Measurements from ENCODE around the gene OR51A7.

The OR51A7 gene

DNA sequence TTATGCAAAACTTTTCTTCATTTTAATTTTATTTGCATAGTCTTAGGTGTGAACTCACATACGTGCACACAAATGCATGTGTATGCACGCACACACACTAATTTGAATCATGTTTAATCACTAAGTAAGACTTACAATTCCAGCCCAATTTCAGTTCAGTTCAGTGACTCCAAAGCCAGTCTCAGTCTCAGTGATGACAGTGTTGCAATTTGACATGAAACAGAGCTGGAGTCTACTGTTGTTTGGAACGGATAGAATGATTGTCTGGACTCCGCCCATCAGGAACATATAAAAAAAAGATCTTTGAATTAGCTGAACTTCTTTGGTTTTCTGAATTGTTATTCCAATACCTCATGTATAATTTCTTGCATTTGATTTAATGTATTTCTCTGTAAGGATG lies 39.7 kb upstream of the OR51A7 start:
- Histone ChIP-seq H4K20me1 (ENCODE audit: insufficient read depth, low read length) (no peaks in the 10 kb centered on the region), H2AFZ (ENCODE audit: low read length) (no peak overlapping the region)
- TF ChIP-seq EZH2 (optimal IDR thresholded peaks at IDR 0.05; ENCODE audit: low read depth, low read length) (no peak), EZH2phosphoT487 (IDR thresholded peaks at IDR 0.05; ENCODE audit: low read length) (no peak), CTCF (IDR thresholded peaks at IDR 0.05; ENCODE audit: low read length) (no peak)

DNA sequence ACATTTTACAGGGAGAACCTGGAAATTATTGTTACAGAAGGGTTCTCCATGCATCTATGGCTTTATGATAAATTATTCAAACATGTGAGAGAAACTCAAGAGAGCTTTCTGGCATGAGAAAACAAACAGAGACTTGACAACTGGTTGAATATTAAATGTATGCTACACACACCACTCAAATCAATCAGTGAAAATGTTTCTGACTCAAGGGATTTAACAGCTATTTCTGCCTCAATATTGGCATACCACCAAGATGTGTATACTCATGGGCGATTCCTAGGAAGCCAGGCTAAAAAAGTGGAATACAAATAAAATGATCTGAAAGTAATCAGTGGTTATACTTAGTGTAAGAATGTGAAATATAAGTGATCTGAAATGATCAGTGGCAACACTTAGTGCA lies 37.7 kb upstream of the OR51A7 start:
- Histone ChIP-seq H3K79me2 (ENCODE audit: low read length) (no peaks in the 10 kb centered on the region), H3K9me3 (replicated peaks; ENCODE audit: insufficient read depth, low read length) (no peaks in the 10 kb centered on the region), H3F3A (ENCODE audit: insufficient read depth, low read length) (no peaks in the 10 kb centered on the region), H3K27ac (ENCODE audit: low read length) (no peak overlapping the region), H2AFZ (ENCODE audit: low read length) (no peak overlapping the region), H3K9me2 (replicated peaks; ENCODE audit: insufficient read depth, low read length) (no peaks in the 10 kb centered on the region), H3K4me3 (ENCODE audit: low read length) (no peak overlapping the region), H4K20me1 (ENCODE audit: insufficient read depth, low read length) (no peaks in the 10 kb centered on the region), H3K4me1 (ENCODE audit: low read length) (no peaks in the 10 kb centered on the region), H3K27me3 (replicated peaks; ENCODE audit: insufficient read depth, low read length) (no peaks in the 10 kb centered on the region), H3K9ac (ENCODE audit: low read length) (no peak overlapping the region), H3K4me2 (ENCODE audit: low read depth, low read length) (no peak overlapping the region), H3K36me3 (replicated peaks; ENCODE audit: insufficient read depth, low read length) (no peaks in the 10 kb centered on the region)
- TF ChIP-seq CTCF (IDR thresholded peaks at IDR 0.05; ENCODE audit: low read length) = no peak
- no peak for TF ChIP-seq EZH2 (optimal IDR thresholded peaks at IDR 0.05; ENCODE audit: low read depth, low read length)
- no peak for TF ChIP-seq EZH2phosphoT487 (IDR thresholded peaks at IDR 0.05; ENCODE audit: low read length)
- no peak for DNase-seq

More for the DNA sequence above, 39.7 kb upstream of the OR51A7 start:
- Histone ChIP-seq H3K4me2 (ENCODE audit: low read depth, low read length) (no peak overlapping the region), H3F3A (ENCODE audit: insufficient read depth, low read length) (no peaks in the 10 kb centered on the region), H3K27me3 (replicated peaks; ENCODE audit: insufficient read depth, low read length) (no peaks in the 10 kb centered on the region), H3K9me3 (replicated peaks; ENCODE audit: insufficient read depth, low read length) (no peaks in the 10 kb centered on the region), H3K79me2 (ENCODE audit: low read length) (no peaks in the 10 kb centered on the region), H3K4me3 (ENCODE audit: low read length) (no peak overlapping the region), H3K4me1 (ENCODE audit: low read length) (no peaks in the 10 kb centered on the region), H3K9ac (ENCODE audit: low read length) (no peak overlapping the region), H3K9me2 (replicated peaks; ENCODE audit: insufficient read depth, low read length) (no peaks in the 10 kb centered on the region), H3K27ac (ENCODE audit: low read length) (no peak overlapping the region), H3K36me3 (replicated peaks; ENCODE audit: insufficient read depth, low read length) (no peaks in the 10 kb centered on the region)
- DNase-seq = no peak

GRCh38 chr11:4881188-4881587 lies 22.4 kb upstream of the OR51A7 start:
- Histone ChIP-seq H3K9me3 (replicated peaks; ENCODE audit: insufficient read depth, low read length) (no peaks in the 10 kb centered on the region), H4K20me1 (ENCODE audit: insufficient read depth, low read length) (no peaks in the 10 kb centered on the region), H2AFZ (ENCODE audit: low read length) (no peak overlapping the region), H3K79me2 (ENCODE audit: low read length) (no peaks in the 10 kb centered on the region), H3K4me2 (ENCODE audit: low read depth, low read length) (no peak overlapping the region), H3F3A (ENCODE audit: insufficient read depth, low read length) (no peaks in the 10 kb centered on the region), H3K9me2 (replicated peaks; ENCODE audit: insufficient read depth, low read length) (no peaks in the 10 kb centered on the region), H3K36me3 (replicated peaks; ENCODE audit: insufficient read depth, low read length) (no peaks in the 10 kb centered on the region), H3K27me3 (replicated peaks; ENCODE audit: insufficient read depth, low read length) (no peaks in the 10 kb centered on the region), H3K4me1 (ENCODE audit: low read length) (no peaks in the 10 kb centered on the region), H3K9ac (ENCODE audit: low read length) (no peak overlapping the region), H3K4me3 (ENCODE audit: low read length) (no peak overlapping the region), H3K27ac (ENCODE audit: low read length) (no peak overlapping the region)
- no peak for DNase-seq
- no peak for TF ChIP-seq CTCF (IDR thresholded peaks at IDR 0.05; ENCODE audit: low read length)
- TF ChIP-seq EZH2phosphoT487 (IDR thresholded peaks at IDR 0.05; ENCODE audit: low read length) = no peak
- no peak for TF ChIP-seq EZH2 (optimal IDR thresholded peaks at IDR 0.05; ENCODE audit: low read depth, low read length)
